GM19452 (cell line): ENCODE measurements around the gene MPDZ.
"Not testable (repeated sequence)": the region's sequence is repeated elsewhere in the genome, so short reads cannot be mapped to it uniquely, and the experiment has no call there.

Experiments used
- ATAC-seq: cut with Tn5 transposase; IDR thresholded peaks from one replicate; pipeline ENCODE4 v1.9.1; 2021; ENCODE audit not compliant: unreplicated experiment

Gene MPDZ

DNA sequence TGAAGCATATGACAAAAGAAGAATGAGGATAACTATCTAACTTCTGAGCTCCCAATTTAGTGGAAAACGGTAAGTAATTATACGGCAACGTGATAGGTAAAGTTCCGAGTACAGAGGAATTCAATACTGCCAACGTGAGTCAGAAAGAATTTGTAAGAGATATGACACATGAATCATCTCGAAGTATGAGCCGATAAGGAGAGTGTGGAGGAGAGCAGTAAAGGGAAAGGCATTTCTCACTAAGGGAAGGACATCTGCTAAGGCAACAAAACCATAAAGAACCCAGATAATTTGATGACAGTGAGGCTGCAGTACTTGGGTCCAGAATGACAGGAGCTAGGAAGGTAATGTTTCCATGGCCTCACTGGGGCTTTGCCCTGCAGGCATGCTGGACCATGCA, 11.0 kb downstream of the MPDZ start:
- ATAC-seq, result no peak

DNA sequence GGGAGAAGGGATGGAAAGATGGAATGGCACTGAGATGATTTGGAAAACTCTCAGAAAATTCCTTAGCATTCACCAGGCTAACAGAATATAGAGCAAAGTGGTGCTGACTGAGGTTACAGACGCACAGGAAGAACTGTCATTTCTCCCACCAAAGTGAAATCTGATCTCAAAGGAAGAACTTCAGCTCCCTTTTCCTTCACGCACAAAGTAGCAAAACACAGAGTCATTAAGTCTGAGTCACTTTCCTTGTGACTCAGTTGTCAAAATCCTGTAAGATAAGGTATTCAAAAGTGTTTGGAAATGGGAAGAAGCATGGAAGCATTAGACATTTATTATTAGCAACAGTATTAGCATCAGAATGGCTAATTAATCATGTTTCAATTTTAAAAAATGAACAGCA, 11.7 kb downstream of the MPDZ start:
- no peak for ATAC-seq

DNA sequence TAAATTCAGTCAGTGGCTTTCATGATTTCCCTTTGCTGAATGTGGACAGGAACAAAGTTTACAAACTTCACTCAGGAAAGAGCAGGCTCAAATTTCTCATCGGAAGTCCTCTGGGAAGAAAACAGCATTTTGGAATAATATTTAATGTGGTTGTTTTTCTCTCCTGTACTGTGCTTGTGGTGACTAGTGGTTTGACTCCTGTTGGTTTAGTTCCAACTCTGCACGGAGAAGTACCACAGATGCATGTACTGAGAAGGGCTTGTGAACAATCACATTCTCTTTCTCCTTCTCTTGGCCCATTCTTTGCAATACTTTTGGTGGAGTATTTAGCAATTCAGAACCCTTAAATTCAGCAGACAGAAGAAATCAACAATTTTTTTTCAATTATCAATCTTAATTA, 13.3 kb downstream of the MPDZ start:
- ATAC-seq, result no peak

DNA sequence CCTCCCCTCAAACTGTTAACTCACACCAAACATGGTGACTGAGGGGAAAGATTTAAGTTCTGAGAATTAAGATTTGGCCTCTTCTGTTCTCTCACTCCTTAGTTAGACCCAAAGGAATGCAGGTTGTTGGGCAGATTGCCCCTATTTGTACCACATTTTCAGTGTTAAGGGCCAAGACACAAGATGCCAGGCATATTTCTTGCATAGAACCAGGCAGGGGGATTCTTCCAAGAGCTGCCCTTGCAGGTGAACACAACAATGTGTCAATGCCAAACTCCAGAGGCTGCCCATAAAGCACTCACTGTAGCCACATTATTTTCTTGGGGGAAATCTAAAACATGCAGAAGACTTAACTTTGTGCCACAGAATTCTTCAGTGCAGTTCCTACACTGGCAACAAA, 14.7 kb downstream of the MPDZ start:
- ATAC-seq, result no peak

DNA sequence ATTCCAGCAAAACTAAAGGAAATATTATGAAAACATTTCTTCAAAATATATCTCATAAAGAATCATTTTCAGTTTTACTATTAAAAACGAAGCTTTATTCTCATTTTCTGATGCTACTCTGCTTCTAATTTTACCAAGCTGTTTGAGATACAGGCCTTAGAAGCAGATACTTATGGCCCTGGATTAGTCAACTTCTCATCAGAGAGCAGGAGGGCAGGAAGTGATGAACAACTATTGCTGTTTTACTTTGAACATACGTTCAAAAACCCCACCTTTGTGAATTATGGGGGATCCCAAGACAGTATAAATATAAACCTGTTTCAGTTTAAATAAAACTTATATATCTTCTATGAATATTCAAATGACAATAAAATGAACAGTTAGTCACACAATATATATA, 16.0 kb downstream of the MPDZ start:
- ATAC-seq, result no peak

DNA sequence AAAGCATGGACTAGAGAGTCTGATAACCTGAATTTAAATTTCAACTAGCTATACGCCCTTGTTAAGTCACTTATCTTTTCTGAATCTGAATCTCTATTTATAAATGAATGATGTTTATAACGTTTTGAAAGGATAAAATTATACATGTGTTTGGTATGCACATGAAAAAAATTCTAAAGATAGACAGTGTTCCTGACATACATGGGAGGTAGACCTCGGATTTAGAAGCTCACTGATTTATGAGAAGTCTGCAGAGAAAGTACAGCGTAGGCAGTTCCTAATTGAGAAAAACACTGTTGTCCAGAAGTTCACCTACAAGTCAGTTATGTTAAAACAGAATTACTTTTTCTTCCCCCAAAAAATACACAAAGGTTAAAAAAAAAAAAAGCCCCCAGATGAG, 26.6 kb downstream of the MPDZ start:
- no peak for ATAC-seq

DNA sequence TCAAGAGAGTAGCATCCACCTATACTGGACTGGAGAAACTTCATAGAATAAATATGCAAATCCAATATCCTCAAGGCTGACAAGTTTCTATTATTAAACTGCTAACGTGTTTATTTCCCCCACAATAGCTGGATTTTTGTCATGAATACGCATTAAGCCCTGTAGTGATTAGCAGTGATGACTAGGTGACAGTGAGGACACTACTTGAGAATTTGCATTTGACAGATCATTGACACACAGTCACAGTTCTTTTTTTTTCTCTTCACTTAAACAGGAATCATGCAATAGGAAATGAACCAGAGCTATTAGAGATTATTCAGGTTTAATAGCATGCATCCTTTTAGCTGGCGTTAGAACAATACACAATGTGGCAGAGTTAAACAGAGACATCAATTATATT, 35.3 kb downstream of the MPDZ start:
- ATAC-seq, result no peak

DNA sequence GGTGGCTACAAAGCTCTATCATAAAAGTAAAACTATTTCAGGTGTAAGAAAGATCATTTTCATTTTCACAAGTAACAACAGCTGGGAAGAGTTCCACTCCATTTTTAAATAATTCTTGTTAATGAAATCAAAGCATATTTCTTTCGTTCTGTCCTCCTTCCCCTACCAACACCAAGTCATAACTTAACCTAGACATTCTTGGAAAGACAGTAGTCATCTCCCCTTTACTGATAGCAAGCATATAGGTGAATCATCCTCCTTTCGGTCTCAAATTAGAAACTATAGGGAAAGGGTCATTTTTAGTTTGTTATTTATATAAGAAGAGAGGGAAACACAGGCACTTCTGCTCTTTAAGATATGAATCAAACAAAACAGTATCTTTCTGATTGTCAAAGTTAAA, 38.2 kb downstream of the MPDZ start:
- no peak for ATAC-seq

DNA sequence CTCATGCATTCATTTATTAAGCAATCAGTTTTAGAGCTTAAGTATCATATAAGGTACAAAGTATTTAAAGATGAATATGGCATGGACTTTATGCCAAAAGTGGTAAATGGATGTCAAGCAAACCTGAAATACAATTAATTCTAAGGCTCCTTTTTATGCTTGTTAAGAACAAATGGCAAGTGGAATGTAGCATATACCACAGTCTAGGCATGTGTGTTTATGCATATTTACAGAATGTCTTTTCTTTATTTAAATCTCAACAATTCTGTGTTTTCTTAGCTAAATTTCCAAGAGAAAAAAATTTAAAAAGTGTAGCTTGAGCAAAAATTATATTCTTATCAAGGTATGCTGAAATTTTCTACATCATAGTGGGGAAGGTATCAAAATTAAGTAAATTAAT, 39.8 kb downstream of the MPDZ start:
- no peak for ATAC-seq

DNA sequence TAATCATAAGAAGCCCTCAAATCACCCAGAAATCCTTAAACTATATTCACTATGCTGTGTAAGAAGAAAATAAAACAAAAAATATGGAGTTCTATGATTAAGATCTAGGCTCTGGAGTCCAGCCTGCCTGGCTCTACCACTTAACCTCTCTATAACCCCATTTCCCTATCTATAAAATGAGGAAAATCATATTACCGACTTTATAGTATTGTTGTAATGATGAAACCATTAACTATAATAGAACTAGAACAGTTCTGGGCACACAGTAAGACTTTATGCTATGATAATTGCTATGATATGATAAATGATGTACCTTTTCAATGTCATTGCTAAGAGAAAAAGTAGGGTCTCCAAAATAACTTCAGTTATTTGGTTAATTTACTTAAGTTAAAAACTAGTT, 40.3 kb downstream of the MPDZ start:
- no peak for ATAC-seq

DNA sequence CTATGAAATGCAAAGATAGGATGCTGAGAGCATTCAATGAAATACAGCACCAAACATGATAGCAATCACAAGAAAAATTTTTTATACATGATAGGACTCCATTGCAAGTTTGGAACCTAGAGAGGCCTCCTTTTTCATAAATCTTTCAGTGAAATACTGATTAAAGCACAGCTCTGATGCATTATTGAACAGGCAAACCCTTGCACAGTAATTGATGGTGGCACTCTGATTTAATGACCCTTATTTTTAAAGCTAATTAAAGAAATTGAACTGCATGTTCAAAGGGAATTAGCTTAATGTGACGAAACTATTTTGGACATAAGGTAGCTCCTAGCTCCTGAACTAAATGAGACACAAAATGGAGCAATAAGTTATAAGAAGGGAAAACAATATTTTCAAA, 44.6 kb downstream of the MPDZ start:
- no peak for ATAC-seq

DNA sequence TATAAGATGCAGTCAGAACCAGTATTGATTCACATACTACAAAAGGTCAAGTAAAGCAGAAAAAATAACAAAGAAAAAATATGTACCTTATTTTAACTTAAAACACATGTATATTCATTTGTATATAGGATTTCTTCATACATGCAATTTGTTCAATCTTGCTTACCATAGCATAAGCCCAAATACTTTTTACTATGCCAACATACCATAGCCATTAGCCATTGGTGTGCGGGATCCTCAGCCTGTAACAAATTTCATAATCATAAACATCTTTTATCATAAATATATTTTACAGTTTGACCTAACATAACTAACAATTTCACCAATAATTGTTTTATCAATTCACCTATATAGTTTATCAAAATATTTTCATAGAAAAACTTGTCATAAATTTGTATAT, 51.1 kb downstream of the MPDZ start:
- no peak for ATAC-seq

DNA sequence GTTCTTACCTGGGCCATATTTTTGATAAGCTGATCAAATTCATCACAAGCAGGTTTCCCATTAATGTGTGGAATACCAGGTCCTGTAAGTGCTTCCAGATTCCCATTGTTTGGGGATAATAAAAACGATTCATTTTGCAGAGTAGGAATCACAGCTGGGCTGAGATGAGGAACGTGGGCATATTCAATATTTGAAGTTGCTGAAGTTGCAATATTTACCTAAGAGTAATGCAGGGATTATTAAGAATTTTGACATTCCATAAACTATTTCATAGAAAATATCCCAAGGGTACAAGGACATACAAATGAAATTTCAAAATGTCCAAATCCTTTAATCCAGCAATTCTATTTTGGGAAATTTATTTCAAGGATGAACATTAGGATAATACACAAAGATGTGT, 55.1 kb downstream of the MPDZ start:
- ATAC-seq, result no peak

DNA sequence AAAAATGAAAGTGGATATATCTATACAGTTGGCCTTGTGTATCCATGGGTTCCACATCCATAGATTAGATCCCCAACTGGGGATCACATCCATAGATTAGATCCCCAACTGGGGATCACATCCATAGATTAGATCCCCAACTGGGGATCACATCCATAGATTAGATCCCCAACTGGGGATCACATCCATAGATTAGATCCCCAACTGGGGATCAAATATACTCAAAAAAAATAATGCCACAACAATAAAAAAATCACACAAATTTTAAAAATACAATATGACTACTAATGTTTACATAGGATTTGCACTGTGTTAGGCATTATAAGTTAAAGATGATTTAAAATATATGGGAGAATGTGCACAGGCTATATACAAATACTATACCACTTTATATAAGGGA, 56.8 kb downstream of the MPDZ start:
- not testable (repeated sequence) for ATAC-seq

DNA sequence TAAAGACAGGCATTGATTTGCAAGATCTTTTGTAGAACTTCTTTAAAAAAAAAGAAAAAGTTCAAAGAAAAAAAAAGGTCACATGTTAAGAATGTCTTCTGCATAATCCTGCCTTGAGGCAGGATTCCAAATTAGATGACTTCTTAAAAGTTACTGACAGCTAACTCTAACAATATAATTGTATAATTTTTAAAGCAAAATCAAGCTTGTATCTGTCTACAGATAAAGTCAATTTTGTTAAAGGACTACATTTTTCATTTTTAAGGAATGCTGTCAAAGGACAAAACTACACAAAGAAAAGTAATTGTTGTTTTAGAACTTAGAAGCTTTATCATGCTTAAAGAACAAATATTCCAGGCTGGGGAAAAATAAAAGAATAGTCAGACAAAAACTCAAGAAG, 57.8 kb downstream of the MPDZ start:
- ATAC-seq, result no peak

DNA sequence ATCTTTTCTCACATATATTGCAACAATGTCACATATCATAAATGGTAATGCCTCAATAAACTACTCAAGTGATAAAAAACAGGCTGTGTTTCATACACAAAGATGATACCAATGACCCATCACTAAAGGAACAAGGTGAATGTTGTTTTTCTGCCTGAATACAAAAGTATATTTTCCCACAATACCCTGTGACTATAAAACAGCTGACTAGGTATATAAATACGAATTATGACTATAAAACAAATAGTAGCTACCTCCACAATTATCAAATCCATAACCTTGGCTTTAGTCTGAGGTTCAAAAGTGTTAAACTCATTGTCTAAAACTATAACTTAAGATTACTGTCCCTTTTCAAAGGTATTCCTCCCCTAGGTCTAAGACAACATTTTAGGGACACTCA, 58.7 kb downstream of the MPDZ start:
- ATAC-seq, result no peak

DNA sequence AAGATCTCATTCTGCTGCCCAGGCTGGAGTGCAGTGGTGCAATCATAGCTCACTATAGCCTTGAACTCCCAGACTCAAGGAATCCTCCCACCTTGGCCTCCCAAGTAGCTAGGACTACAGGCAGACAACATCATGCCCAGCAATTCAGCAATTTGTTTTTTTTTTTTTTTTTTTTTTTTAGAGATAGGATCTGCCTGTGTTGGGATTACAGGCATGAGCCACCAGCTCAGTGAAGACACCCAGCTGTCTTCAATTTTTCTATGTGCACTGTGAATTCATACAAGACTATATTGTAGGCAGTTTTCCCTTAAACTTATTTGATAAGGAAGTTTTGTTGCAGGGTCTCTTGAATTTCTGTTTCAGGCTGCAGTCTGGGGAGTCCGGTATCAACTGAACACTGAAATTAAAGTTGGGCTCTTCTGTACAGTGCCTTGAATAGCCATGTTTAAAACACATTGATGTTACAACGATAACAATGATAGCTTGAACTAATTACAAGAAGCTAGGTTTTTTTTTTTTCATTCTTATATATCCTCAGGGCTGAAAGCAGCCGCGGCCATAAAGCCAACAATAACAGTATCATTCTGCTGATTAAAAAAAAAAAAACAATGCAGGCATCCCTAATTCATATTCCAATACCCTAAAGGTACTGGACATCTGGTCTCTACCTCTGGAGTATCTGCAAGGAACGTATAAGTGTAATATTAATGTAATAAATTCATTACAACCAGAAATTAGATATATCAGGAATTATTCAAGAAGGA, 63.5 kb downstream of the MPDZ start:
- no peak for ATAC-seq

DNA sequence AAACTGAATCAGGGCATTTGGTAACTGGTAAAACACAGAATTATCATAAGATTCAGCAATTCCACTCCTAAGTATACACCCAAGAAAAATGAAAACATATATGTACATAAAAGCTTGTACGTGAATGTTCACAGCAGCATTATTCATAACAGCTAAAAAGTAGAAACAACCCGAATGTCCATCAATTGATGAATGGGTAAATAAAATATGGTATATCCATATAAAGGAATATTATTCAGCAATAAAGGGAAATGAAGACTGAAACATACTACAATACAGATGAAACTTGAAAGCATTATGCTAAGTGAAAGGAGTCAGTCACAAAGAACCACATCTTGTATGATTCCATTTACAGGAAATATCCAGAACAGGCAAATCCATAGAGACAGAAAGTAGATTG, 65.5 kb downstream of the MPDZ start:
- ATAC-seq, result no peak

DNA sequence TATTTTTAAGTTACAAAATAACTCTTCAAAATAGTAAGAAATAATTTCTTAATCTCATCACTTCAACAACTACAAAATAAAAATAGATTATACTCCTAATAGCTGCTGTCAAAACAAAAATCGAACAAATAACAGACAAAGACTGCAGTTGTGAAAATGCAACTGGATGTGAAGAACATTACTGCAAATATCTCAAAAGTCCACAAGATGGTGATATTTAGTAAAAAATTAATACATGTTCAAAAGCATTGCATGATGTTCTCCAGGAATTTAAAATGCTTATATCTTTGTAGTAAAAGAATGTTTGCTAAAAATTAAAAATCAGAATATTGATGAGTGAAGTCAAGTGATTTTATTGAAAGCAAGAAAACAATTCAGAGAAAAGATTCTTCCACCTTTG, 66.2 kb downstream of the MPDZ start:
- no peak for ATAC-seq

DNA sequence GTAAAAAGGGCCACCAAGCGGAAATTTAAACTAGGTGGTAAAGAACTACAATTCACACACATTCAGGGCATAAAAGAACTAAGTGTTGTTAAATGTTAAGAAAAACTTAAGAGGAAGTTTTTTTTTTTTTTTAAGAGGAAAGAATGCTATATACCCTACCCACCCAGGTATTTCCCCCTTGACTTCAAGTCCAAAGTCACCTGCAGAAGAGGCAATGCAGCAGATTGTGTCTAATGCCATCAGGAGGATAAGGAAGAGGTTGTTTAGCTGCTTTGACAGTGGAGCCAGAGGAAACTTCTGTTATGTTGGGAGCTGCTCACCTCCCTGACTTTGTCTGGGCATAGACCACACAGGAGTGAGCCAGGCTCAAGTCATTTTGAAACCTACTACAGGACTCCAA, 69.2 kb downstream of the MPDZ start:
- ATAC-seq, result no peak

DNA sequence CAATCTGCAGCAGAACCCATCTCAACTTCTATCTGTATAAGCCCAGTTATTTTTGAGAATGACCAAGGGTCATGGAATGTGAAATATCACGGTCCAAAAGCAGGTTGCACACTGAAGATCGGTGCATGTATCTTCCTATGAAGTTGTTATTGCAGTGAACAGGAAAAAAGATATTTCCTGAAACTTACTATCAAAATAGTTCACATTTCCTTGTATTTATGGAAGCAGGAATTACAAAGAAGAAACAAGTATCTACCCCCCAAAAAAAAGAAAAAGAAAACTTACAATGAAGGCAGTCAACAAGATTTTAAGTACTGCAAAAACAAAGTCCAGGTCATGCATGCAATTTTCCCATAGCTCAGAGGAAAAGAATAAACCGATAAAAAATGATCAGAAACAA, 70.0 kb downstream of the MPDZ start:
- no peak for ATAC-seq

DNA sequence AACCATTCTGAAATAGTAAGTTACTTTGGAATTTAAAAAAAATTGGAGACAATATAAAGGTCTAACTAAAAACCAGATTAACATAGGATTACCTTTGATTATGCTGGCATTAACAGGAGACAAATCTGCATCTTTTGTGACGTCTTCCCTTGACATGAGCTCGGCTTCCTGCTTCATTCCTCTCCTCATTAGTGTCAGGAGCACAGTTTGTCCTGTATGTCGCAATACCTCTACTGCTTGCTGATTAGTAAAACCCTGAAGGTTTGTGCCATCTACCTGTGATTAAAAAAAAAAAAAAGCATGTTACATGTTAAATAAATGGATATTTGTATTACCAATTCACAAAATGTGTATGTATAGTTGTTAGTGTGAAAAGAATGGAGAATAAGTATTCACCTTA, 73.7 kb downstream of the MPDZ start:
- ATAC-seq, result no peak

DNA sequence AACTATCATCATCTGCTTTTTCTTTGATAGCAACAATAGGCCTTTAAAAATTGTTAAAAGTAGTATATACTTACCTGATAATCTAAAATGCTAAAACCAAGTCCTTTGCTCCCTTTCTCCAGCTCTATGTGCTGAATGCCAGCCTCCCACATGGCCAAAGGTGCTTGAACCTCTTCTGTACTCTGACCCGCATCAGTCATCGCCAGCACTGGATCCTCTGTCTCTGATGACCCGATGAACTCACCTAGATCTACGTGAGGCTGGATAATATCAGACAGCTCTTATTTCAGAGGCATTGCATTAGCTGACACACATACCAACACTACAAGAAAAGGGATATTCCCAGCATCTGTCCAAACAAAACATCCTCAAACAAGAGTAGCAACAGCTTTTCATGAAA, 89.5 kb downstream of the MPDZ start:
- no peak for ATAC-seq

DNA sequence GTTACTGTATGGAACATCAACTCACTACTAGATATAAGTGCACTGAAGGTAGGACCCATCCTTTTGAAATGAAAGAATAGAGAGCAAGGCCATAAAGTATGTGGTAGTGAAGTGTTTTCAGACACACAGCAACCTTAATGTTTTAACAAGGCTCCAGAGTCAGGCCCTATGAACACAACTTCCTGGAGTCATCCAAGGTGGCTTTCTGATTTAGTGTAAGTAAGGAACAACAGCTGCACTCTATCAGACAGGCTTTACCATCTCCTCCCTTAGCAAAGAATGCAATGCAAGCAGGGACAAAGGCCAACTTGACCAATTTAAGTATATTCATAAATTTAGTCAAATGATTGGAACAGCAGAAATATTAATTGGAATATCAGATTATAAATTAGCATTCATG, 90.1 kb downstream of the MPDZ start:
- no peak for ATAC-seq
